Hepatic stellate cell (primary cell): Measurements from ENCODE around the gene MAP2K5.

Experiments
- DNase-seq: peaks from one replicate; pipeline ENCODE4 v3.0.0; 2011; ENCODE audit warnings: low spot score

Gene MAP2K5

DNA sequence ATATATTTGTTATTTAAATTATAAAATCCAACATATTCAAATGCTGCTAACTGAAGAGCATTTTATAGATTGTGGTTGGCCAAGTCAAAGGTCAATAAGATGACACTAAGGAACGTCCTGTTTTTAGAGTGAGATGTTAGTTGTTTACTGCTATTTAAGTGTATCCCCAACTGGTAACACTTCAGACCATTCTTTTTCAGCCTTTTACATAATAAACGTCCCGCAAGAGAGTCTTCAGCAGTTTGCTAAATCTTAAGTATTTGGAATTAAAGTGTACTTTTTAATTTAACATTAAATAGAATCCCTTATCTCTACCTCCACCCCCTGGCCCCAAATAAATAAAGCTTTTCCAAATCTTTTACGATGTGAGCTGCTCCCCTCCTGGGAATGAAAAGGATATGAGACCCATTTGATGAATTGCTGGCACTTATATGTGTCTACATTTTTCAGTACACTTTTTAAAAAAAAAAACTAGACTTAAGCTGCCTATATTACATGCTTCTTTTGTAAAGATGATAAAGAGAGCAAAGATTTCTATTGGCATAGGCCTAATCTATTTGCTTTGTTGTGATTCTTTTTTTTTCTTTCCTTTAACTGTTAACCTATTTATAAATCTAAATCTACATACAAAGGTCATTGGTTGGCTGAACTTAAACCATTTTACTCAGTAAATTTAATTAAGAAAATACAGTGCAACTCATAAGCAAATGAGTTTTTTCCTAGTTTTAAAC is 181.0 kb downstream of the MAP2K5 start:
- DNase-seq: no peak

DNA sequence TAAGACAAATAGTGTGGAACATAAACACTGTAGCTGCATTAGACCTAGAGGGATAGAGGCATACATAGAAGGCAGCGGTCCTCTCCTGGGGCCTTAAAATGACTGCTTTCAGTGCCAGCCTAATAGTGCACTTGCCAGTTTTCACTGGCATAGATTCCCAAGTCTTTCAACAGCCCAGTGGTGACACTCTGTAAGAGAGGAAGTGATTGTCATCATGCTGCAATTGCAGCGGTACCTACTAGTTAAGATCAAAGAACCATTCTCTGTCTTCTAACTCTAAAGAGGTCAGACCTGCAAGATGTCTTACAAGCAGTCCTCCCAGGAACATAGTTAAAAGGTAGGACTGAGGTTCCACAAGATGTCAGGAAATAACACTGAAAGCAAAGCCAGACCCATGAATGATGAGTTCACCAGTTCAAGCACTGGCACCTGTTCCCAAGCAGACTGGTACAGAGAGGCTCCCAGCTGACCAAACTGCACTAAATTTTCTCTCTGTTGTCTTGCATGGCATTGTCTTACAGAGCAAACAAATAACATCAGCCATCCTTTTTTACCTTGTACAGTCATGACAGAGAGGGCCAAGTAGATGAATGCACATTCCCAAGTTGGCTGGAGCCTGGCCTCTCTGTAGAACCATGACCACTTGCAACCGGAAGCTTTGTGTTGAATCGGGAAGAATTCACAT is 182.3 kb downstream of the MAP2K5 start:
- no peak for DNase-seq

DNA sequence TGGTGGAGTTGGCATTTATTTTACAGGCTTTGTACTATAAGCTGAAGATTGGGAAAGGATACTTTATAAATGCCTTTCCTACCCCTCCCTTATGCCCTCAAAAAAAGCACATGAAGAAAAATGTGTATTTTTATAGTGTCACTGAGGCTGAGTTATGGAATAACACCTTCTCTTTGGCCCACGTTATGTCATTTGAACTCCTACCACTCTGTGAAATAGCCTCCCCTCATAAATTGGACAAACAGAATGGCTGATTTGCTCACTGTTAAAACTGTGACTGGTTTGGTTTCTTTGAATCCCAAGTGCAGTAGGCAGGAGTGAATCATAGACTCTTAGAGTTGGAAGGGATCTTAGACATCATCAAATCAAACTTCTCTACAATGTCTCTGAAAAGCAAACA is 187.6 kb downstream of the MAP2K5 start:
- DNase-seq: no peak

DNA sequence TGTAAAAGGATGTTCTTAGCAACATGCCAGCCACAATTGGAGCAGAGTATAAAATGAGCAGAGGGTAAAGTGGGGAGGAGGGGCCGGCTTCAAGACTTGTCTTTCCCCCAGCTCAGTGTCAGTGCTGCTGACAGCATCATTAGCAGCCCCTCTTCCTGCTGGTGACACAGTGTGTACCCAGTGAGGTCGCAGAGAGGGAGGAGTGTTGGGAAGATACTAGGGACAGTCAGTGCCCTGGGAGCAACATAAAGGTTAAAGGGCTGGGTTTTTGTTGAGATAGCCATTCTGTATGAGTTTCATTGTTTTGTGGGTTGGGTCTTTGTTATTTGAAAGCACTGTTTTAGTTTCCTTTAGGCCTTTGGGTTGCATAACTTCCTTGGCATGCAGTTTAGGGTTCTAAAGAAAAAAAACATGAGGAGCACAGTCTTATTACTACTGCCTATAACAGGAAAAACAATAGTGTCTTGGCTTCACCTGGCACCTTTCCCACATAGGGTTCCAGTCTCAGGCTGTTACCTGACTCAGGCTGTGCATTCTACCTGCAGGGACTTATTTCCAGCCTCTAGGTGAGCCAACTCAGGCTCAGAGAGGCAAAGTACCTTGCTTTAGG is 188.7 kb downstream of the MAP2K5 start:
- DNase-seq: no peak

DNA sequence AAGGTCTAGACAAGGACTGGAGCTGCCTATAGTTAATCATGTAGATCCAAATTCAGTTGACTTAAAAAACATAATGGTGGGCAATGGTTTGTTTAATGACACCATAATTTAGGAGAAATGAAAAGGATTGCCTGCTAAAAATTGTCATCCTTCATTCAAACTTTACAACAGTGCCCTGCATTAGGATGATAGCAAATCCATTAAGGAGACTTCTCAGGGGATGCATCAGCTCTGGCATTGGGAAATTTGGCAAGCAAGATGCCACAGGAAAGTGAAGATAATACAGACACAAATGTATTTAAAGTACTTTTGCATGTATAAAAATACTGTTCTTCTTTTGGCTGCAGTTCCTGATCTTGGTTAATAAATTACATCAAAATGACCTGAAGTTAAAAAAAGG is 189.7 kb downstream of the MAP2K5 start:
- DNase-seq: no peak

DNA sequence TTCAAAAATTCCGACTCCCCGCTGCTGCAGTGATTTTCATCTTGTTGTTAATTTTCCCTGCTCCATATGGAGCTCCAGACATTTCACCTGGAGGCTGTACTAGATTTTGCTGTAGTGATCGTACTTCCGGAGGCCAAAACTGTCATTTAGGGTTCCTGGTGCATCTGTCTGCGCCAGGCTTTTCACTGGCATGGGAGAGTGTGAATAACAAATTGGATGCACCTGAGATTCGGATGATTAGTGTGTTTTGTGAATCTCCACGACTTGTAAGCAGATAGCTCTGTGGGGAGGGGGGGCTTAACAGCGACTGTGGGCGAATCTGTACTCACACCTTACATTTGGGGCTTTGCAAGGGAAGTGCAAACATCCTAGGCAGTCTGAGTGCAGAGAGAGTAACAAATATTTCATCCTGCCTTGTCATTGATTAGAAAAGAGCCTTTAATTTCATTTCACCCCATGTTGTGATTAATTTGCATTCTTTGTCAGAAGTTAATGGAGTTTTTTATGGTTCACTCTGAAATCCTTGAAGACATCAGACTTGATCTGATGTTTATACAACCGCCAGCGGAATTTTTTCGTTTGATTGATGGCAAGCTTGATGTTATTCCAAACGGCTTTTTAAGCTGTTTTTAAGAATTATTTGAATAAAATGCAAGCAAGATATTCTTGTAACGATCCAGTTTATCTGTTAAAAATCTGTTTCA is 190.3 kb downstream of the MAP2K5 start:
- no peak for DNase-seq

DNA sequence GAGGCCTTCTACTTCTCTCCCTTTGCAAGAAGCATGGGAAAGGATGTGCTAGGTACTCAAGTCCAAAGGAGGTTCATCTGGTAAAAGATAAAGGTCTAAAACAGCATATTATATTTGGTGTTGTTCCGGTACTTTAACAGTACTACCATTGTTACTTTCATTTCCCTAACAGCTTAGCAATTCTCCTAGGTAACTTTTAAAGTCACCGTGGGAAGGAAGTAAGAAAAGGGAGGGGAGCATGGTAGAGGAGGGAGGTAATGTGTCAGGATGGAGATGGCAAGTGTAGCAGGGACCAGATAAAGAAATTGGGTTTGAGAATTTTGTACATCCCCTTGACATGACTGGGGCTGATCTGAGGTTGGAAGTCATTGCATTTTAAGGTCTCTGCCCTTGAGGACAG is 193.4 kb downstream of the MAP2K5 start:
- DNase-seq: no peak

DNA sequence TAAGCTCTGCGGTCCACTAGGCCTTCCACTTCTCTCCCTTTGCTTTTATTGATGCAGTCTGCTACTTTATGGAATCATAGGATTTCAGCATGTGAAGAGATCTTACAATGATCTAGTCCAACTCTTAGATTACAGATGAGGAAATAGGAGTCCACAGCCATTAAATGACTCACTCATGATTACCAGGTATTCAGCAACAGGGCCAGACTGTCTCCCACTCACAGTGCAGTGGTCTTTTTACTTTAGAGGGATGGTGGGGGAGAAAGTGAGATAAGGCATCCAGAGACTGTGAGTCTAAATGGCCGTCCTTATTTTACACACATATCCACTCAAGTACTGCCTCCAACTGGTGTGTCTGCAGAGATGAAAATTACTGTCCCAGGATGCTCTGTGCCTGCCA is 194.3 kb downstream of the MAP2K5 start:
- no peak for DNase-seq

DNA sequence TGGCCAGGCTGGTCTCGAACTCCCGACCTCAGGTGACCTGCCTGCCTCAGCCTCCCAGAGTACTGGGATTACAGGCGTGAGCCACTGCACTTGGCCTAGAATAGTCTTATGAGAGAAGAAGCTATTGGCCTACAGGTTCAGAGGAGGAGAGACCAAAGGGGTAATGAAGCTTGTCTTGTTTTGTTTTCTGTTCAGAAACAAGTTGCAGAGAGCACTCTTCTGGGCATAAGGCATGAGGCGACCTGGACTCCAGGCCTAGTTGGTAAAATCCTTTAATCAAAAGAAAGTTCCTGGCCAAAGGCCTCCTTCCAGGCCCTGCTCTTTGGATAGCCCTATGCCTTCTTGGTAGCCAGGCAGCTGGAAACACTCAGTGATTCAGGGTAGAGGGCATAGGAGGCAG is 195.6 kb downstream of the MAP2K5 start:
- DNase-seq: no peak

DNA sequence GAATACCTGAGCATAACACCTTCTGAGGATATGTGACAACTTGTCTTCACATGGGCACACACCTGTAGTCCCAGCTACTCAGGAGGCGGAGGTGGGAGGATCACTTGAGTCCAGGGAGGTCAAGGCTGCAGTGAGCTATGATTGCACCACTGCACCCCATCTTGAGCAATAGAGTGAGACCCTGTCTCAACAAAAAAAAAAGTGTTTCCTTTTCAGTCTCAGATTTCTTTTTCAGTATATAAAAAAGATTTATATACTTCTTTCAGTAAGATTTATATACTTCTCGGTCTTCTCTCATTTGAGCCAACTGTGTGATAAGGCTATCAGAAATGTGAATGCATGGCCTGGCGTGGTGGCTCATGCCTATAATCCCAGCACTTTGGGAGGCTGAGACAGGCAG is 197.9 kb downstream of the MAP2K5 start:
- no peak for DNase-seq

DNA sequence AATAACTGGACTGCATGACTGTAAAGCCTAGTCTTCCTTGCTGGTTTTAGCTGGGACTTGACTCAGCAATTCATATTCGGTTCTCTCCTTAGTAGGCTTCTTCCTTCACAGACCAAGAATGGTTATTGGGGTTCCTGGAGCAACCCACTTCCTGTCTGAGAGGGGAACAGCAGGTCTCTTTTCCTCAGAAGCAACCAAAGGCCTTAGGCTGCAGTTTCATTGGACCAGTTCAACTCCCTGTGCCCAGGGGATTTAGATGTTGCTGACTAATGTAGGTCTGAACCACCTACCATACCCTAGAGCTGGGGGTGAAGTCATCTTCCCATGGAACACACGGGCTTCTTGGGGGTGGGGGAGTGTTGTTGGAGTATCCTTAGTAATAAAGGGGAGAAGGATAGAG is 198.8 kb downstream of the MAP2K5 start:
- DNase-seq: peak; percentile 5

DNA sequence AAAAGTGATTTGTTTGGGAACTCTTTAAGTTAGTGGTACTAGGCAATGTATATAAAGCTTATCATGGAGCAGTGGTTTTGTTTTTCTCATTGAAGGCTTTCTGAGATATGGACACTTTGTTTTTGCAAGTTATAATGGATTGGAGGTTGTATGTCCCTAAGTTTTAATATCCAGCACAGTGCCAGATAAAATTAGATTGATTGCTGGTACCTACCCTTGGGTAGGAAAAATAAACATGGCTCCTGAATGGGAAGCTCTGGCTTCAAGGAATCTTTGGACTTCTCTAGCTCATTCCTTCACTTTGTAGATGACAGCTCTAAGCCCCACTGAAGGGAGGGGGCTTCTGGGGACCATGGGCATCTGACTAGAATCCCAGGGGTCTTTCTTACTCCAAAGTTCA is 201.1 kb downstream of the MAP2K5 start:
- no peak for DNase-seq

DNA sequence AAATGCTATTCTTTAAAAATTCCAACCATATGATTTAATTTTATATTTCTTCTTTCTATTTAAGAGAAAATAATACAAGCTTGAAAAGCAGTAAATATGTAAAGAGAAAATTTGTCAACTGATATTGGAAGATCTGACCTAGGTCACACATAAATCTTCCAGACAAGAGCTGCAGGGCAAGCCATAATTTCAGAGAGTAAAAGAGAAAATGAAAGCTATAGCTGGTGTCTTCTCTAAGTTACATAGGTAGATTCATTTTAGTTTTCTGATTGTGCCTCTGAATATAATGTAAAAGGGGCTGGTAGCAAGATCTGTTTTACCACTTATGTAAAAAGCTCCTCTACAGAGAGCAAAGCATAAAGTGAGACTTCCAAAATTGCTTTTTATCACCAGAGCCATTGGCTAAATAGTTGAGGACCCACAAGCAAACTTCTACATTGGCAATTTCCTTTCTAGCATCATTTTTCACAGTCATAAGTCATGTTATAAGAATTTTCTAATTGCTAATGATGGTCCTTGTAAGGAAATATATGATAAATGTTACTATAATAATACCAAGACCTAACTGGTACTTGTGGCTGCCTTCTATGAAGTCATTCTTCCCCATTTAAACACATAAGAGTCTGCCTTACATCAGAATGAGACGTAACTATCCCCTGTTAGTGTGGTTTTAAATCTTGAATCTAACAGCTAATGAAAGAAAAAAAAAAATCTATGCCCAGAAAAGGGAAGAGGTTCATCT is 202.0 kb downstream of the MAP2K5 start:
- DNase-seq: no peak

DNA sequence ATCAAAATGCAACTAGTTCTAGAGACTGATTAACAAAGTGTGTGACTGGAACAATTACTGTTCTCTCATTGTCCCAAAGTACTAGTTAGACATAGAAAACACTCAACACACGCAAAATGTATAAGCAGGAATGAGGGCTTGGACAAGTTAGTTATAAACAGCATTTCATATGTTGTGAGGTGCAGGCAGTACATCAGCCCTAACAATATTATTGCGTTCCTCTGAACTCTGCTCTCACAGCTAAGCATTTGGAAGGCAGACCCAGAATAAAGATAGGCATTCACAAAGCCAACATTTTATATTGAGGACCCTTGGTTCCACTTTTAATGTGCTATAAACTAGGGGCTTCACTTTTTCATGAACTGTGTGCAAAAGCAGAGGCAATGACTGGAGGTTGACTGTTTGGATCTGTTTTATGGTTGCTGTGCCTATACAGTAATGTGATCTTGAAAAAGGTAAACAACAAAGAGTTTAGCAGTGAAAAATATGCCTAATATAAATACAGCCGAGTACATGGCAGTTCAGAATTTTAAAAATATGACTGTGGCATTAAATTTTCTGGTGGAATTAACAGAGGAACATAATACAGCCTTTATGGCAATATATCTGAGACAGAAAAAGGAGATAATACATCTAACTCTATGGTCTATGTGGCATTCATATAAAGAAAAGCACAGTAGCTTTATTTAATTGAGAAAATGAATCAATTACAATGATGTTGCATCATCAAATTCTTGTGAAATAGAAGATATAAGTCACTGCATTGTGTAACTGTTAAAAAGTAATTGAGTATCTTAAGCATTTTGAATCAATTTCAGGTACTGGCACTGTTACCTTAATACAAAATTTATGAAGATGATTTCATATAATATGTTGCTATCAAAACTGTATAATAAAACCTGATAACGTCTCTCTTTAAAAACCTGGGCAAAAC is 202.8 kb downstream of the MAP2K5 start:
- no peak for DNase-seq

DNA sequence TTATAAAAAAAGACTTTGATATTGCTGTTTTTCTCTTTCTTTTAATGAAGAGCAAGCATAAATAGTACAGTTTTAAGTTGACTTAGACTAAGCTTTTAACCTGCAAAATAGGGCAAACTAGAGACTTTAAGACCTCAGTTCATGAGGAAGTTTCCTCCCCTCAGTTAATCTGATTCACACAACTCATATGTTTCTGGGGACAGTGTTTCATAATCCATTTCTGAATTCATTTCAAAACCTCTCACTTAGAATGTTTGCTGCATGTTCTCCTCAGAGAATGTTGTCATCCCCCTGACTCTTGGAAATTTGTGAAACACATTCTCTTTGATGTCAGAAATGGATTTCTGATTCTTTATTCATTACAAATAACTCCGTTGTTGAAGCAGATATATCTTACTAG is 203.5 kb downstream of the MAP2K5 start:
- DNase-seq: no peak

DNA sequence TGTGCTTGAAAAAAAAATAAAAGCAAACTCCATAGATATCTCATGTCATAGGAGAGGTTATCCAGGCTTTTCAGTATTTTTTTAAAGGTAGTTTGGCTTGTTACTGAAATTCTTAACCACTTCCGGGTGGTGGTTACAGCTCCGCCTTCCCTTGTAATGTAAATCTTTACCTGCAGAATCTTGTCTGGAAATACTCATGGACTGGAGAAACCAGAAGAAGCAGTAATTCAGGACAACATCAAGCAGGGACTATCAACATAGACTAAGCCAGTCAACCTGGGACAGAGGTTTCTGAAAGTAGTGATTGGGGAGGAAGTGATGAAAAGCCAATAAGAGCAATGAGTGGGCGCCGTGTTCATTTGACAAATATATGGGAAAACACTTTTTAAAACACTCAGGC is 203.9 kb downstream of the MAP2K5 start:
- DNase-seq: no peak

DNA sequence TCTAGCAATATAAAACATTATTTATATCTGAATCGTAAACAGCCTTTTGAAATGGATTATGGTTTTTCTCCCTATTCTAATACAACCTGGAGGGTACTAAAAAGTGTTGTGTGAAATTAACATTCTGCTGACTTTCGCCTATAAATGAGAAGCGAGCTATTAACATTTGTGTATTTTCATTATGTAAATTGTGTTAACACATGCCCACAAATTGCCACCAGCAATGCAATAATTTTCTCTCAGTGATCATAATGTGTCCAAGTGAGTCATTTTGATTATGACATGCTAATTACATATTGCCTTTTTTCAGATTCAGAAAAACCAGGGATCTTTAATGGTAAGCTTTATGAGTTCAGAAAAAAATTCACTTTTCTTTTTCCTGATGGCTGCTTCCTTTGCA is 205.4 kb downstream of the MAP2K5 start:
- no peak for DNase-seq

DNA sequence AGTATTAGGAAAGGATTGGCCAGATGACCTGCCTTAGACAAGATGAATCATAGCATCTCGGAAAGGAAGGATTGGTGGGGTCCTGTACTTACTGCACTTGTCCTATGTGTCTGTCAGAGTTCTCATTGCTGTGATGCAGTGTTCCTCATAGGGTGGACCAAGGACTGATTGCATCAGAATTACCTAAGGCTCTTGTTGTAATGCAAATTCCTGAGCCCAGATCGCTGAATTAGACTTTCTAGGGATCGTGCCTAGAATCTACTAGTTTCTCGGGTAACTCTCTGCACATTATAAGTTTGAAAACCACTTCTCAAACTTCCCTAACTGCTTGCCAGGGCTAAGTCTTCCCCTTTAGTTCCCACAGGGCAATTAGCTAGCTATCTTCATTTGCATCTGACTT is 207.9 kb downstream of the MAP2K5 start:
- no peak for DNase-seq

DNA sequence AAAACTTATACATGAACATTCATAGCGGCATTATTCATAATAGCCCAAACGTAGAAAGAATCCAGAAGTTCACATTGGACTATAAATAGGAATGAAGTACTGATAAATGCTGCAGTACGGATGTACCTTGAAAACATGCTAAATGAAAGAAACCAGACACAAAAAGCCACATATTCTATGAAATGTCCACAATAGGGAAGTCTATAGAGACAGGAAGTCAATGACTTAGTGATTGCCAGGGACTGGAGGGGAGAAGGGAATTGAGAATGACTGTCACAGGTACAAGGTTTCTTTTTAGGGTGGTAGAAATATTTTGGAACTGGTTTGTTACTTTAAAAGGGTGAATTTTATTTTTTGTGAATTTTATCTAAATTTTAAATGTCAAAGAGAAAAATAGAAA is 211.4 kb downstream of the MAP2K5 start:
- DNase-seq: no peak

DNA sequence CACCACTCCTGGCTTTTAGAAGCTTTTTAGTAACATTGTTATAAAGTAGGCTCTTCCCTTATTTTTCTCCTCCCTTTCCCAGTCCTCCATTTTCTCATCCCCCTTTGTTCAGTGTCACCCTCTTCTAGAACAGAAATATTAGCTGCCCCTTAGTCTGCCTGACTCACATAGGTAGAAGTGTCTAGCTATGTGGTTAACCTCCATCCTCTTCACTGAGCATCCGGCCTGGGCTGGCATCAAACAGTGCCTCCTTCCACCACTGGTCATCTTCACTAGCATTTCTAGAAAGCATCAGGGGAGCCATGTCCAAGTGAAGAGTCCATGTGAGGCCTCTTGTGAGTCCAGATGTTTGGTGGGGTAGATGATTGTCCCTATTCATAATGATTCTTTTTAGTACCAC is 212.8 kb downstream of the MAP2K5 start:
- DNase-seq: no peak

DNA sequence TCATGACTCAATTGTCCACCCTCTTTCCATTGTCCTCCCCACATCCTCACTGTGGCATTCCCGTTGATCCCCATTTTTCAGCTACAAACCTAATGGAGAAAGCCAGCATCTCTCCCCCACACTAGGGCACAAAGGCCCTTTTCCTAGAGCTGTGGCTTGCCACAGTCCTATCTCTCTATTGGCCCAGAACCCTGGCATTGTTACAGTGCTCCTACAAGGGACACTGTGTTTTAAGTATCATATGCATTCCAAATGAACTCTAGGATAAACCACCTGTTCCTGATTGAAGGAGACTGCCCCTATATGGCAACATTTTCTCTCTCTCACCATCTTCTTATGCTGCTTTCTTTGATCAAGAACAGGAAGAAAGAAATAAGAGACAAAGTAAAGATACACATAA is 213.4 kb downstream of the MAP2K5 start:
- DNase-seq: no peak
